ENCODE data around the gene LPCAT1. TPM values are rescaled to one million over a fixed set of nuclear protein-coding genes. Genes with fewer than 3 reads are reported as not detected.

Gene LPCAT1
- total and polyA plus RNA-seq, 2 donors (not counting 3 experiments of a cell fraction or from before 2014, with no cell fraction given): 28.9 to 57.2 TPM

DNA sequence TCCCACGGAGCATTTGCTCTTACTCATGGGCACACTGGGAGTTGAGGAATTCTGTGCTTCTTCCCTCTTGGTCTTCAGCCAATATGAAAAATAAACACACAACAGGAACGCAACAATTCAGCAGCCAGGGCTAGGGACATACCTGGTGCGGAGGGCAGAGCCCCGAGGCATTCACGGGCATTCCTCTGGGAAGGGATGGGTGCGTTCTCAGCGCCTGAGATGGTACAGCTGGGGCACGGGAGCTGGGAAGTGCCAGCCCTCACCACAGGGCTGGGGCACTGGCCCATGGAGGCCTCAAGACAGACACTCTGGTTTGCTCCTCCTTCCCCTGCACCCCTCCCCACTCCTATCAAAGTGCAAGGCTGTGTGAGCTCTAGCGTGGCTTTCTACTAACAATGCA is 80.6 kb downstream of the LPCAT1 start:
- TF ChIP-seq, protein P1, sequence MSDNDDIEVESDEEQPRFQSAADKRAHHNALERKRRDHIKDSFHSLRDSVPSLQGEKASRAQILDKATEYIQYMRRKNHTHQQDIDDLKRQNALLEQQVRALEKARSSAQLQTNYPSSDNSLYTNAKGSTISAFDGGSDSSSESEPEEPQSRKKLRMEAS (IDR thresholded peaks at IDR 0.05; ENCODE audit: insufficient read depth, insufficient read length): no peak
- intact Hi-C loops (cut with micrococcal nuclease): no loop called here
- Histone ChIP-seq H3K4me3 (replicated peaks in 1 of 3; ENCODE audit: insufficient read depth in 1 of 3, low read depth in 1 of 3, low read length in 3 of 3) (no peak overlapping the region), H3K4me2 (ENCODE audit: insufficient read depth, low read length) (no peak overlapping the region), H3K79me2 (ENCODE audit: control insufficient read depth, insufficient read depth, low read length) (no peaks in the 10 kb centered on the region), H3K4me1 (ENCODE audit: control insufficient read depth, extremely low read depth, insufficient read depth, low read length) (no peaks in the 10 kb centered on the region), H4K20me1 (replicated peaks; ENCODE audit: control insufficient read depth, extremely low read depth, insufficient read depth, low read length) (no peaks in the 10 kb centered on the region), H2AFZ (ENCODE audit: low read depth, low read length) (no peak overlapping the region), H3K9me3 (replicated peaks; ENCODE audit: control insufficient read depth, insufficient read depth, low read length) (no peaks in the 10 kb centered on the region), H3K27me3 (ENCODE audit: control insufficient read depth in 2 of 2, insufficient read depth in 2 of 2, low read length in 2 of 2) (peaks cover 34 to 39% of the 10 kb centered on the region in 2 experiments), H3K36me3 (ENCODE audit: control insufficient read depth in 2 of 2, extremely low read depth in 1 of 2, insufficient read depth in 2 of 2, low read length in 2 of 2) (no peaks in the 10 kb centered on the region), H3K27ac (ENCODE audit: insufficient read depth, low read depth, low read length) (no peak overlapping the region), H3K9ac (replicated peaks; ENCODE audit: extremely low read depth, insufficient read depth, low read length) (no peak overlapping the region), H3K9me1 (replicated peaks; ENCODE audit: control insufficient read depth, extremely low read depth, insufficient read depth, low read length) (no peaks in the 10 kb centered on the region)
- BruUV-seq (replicated peaks): no TSS peak
- CTCF ChIA-PET: interaction anchor here (1.2 kb wide), 1 partner anchor 12 kb away, joined by 3 read pairs; no protein-coding TSS in a partner anchor
- POLR2A ChIA-PET: no interaction called here
- DNase-seq (ENCODE audit: low read depth, low spot score) (no peak), FAIRE-seq (no peak)
- dilution Hi-C loops (cut with MboI; ENCODE audit: extremely low pct_ligation_motif_present, low sequenced_read_pairs): no loop called here

DNA sequence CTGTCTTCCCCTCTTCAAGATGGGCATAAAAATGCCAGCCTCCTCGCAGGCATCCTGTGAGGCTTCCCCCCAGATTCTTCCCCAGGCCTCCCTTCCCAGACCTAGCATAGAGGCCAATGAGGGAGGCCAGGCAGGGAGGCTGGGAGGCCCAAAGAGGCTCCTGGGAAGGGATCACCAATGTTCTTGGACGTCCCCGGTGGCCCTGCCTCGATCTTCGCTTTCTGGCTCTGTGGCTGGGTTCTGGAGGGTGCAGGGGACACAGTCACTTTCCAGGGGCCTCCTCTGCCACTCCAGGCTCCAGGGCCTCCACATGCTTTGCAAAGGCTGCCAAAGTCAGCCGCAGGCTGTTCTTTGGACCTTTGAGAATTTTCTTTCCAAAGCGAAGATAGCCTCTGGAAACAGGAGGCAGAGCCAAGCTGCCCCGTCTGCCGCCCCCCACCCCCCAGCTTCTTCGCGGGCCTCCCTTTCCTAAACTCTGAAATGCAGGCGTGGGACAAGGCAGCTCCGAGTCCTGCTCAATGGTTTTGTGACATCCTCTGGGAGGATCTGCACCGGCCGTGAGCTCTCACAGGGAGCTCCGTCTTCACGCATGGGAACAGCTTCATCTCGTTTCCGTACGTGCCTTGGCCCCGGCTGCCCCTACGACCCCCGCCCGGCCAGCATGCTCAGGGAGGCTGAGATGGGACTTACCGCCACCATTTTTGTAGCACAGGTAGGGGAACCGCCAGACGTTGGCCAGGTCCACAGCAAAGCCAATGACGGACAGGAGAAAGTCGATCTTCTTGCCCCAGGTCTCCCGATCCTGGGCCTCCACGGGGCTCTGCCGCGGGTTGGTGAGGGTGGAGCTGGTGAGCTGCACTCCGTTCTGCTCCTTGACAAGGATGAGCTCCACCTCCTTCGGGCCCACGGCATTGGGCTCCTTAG is 81.3 kb downstream of the LPCAT1 start:
- Histone ChIP-seq H3K27ac (ENCODE audit: insufficient read depth, low read depth, low read length) (no peak overlapping the region), H3K79me2 (ENCODE audit: control insufficient read depth, insufficient read depth, low read length) (no peaks in the 10 kb centered on the region), H3K27me3 (ENCODE audit: control insufficient read depth in 2 of 2, insufficient read depth in 2 of 2, low read length in 2 of 2) (peaks cover 31 to 37% of the 10 kb centered on the region in 2 experiments), H2AFZ (ENCODE audit: low read depth, low read length) (no peak overlapping the region), H3K9me1 (replicated peaks; ENCODE audit: control insufficient read depth, extremely low read depth, insufficient read depth, low read length) (no peaks in the 10 kb centered on the region), H3K4me1 (ENCODE audit: control insufficient read depth, extremely low read depth, insufficient read depth, low read length) (no peaks in the 10 kb centered on the region), H3K4me2 (ENCODE audit: insufficient read depth, low read length) (no peak overlapping the region), H3K9ac (replicated peaks; ENCODE audit: extremely low read depth, insufficient read depth, low read length) (no peak overlapping the region), H3K9me3 (replicated peaks; ENCODE audit: control insufficient read depth, insufficient read depth, low read length) (no peaks in the 10 kb centered on the region), H3K36me3 (ENCODE audit: control insufficient read depth in 2 of 2, extremely low read depth in 1 of 2, insufficient read depth in 2 of 2, low read length in 2 of 2) (no peaks in the 10 kb centered on the region), H4K20me1 (replicated peaks; ENCODE audit: control insufficient read depth, extremely low read depth, insufficient read depth, low read length) (no peaks in the 10 kb centered on the region), H3K4me3 (replicated peaks in 1 of 3; ENCODE audit: insufficient read depth in 1 of 3, low read depth in 1 of 3, low read length in 3 of 3) (no peak overlapping the region)
- no peak for DNase-seq (ENCODE audit: low read depth, low spot score)
- no peak for TF ChIP-seq POLR2AphosphoS5 (IDR thresholded peaks at IDR 0.05; ENCODE audit: insufficient read depth, low read depth, low read length)
- TF ChIP-seq EZH2 (IDR thresholded peaks at IDR 0.05; ENCODE audit: borderline replicate concordance, low read depth, low read length, severe bottlenecking): no peak
- TF ChIP-seq, protein P2, sequence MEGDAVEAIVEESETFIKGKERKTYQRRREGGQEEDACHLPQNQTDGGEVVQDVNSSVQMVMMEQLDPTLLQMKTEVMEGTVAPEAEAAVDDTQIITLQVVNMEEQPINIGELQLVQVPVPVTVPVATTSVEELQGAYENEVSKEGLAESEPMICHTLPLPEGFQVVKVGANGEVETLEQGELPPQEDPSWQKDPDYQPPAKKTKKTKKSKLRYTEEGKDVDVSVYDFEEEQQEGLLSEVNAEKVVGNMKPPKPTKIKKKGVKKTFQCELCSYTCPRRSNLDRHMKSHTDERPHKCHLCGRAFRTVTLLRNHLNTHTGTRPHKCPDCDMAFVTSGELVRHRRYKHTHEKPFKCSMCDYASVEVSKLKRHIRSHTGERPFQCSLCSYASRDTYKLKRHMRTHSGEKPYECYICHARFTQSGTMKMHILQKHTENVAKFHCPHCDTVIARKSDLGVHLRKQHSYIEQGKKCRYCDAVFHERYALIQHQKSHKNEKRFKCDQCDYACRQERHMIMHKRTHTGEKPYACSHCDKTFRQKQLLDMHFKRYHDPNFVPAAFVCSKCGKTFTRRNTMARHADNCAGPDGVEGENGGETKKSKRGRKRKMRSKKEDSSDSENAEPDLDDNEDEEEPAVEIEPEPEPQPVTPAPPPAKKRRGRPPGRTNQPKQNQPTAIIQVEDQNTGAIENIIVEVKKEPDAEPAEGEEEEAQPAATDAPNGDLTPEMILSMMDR (IDR thresholded peaks at IDR 0.05; ENCODE audit: extremely low read depth in 1 of 2, insufficient read depth in 1 of 2, low read depth in 1 of 2, low read length in 2 of 2): no peak
- TF ChIP-seq FOS (IDR thresholded peaks at IDR 0.05; ENCODE audit: borderline replicate concordance, insufficient read depth, low read length): no peak
- TF ChIP-seq JUN (IDR thresholded peaks at IDR 0.05; ENCODE audit: borderline replicate concordance, insufficient read depth, insufficient read length, low read depth): no peak
- TF ChIP-seq MYC (IDR thresholded peaks at IDR 0.05; ENCODE audit: low read depth, low read length): no peak
- TF ChIP-seq, protein P1 (IDR thresholded peaks at IDR 0.05; ENCODE audit: insufficient read depth, insufficient read length): no peak
- no peak for TF ChIP-seq POLR2A (IDR thresholded peaks at IDR 0.05; ENCODE audit: low read depth, low read length)
- TF ChIP-seq GATA2 (IDR thresholded peaks at IDR 0.05; ENCODE audit: insufficient read depth, insufficient read length, low read depth, low read length): no peak
- no TSS peak for BruUV-seq (replicated peaks)
- intact Hi-C loops (cut with micrococcal nuclease) (no loop called here), dilution Hi-C loops (cut with MboI; ENCODE audit: extremely low pct_ligation_motif_present, low sequenced_read_pairs) (no loop called here)
- POLR2A ChIA-PET: no interaction called here
- CTCF ChIA-PET: interaction anchor here (1.2 kb wide), 1 partner anchor 12 kb away, joined by 3 read pairs; no protein-coding TSS in a partner anchor
- FAIRE-seq: no peak
